Mammary epithelial cell (primary cell): ENCODE results near the gene NPR1.

ENCODE experiments used
- CTCF ChIP-seq, 2 donors: IDR thresholded peaks in 1 of 2; conservative IDR thresholded peaks in 1 of 2; 2 replicates each; pipeline ENCODE4 v1.5.1; 2011 to 2012; ENCODE audit warnings: inconsistent platforms in 2 of 2, low read length in 2 of 2, mild to moderate bottlenecking in 2 of 2, control low read depth in 1 of 2, low read depth in 1 of 2; ENCODE audit not compliant: insufficient read depth in 1 of 2; ENCODE audit errors: extremely low read depth in 1 of 2
- EZH2 ChIP-seq: IDR thresholded peaks from 2 replicates; pipeline ENCODE4 v1.6.1; 2012; ENCODE audit warnings: low read length, inconsistent platforms, borderline replicate concordance

GRCh38 chr1:153651771-153652170, 26.7 kb upstream of the NPR1 start:
- TF ChIP-seq CTCF (conservative IDR thresholded peaks at IDR 0.05 in 1 of 2, IDR thresholded peaks at IDR 0.05 in 1 of 2; ENCODE audit: extremely low read depth in 1 of 2, insufficient read depth in 1 of 2, low read depth in 1 of 2, low read length in 2 of 2) = no peak
- TF ChIP-seq EZH2 = no peak
